K562 (cell line): ENCODE measurements around the gene LMNTD2. TPM values are rescaled to one million over a fixed set of nuclear protein-coding genes. Genes with fewer than 3 reads are reported as not detected.

ENCODE experiments used
- BCOR ChIP-seq: fragments of 450-650 bp; IDR thresholded peaks from 2 replicates; pipeline ENCODE4 v1.6.1; 2016
- CHD4 ChIP-seq: fragments of 200-600 bp; sonication (generic); IDR thresholded peaks from 3 replicates; pipeline ENCODE4 v1.6.1; 2012; ENCODE audit warnings: low read depth, mild to moderate bottlenecking, mixed read lengths, low read length, inconsistent platforms; ENCODE audit not compliant: insufficient read depth, insufficient replicate concordance, poor library complexity, severe bottlenecking
- EHMT2 ChIP-seq: fragments of 450-650 bp; IDR thresholded peaks from 2 replicates; pipeline ENCODE4 v1.6.1; 2018; ENCODE audit warnings: antibody characterized with exemption
- FOS ChIP-seq: IDR thresholded peaks from 3 replicates; pipeline ENCODE4 v1.6.1; 2011; ENCODE audit not compliant: insufficient read length; ENCODE audit errors: extremely low read depth
- FOXJ2 ChIP-seq: fragments of 200-800 bp; sonication (Bioruptor generic); IDR thresholded peaks from 2 replicates; pipeline ENCODE4 v1.6.1; 2016; ENCODE audit warnings: missing genetic modification characterization, missing compliant biosample characterization
- FOXP1 ChIP-seq: sonication (generic); formaldehyde crosslinking; IDR thresholded peaks from 2 replicates; pipeline ENCODE4 v1.8.0; 2022; ENCODE audit warnings: mild to moderate bottlenecking, missing genetic modification reagents
- GATAD2A ChIP-seq: fragments of 450-650 bp; IDR thresholded peaks from 2 replicates; pipeline ENCODE4 v1.6.1; 2017
- HMG20B ChIP-seq: fragments of 250-450 bp; sonication (Bioruptor Pico); IDR thresholded peaks from 2 replicates; pipeline ENCODE4 v1.5.0; 2021; ENCODE audit warnings: mild to moderate bottlenecking
- IRF2 ChIP-seq: sonication (generic); formaldehyde crosslinking; IDR thresholded peaks from 2 replicates; pipeline ENCODE4 v1.8.1; 2022; ENCODE audit warnings: mild to moderate bottlenecking, missing genetic modification reagents
- KLF10 ChIP-seq: fragments of 250-450 bp; sonication (Bioruptor Pico); IDR thresholded peaks from 2 replicates; pipeline ENCODE4 v1.6.1; 2021; ENCODE audit warnings: matching md5 sums
- MTA2 ChIP-seq: fragments of 450-650 bp; IDR thresholded peaks from 2 replicates; pipeline ENCODE4 v1.6.1; 2016; ENCODE audit warnings: low read depth
- RERE ChIP-seq: sonication (generic); formaldehyde crosslinking; IDR thresholded peaks from 2 replicates; pipeline ENCODE4 v1.8.0; 2023; ENCODE audit warnings: missing genetic modification reagents, mild to moderate bottlenecking, borderline replicate concordance
- SMC3 ChIP-seq: conservative IDR thresholded peaks from 2 replicates; pipeline ENCODE4 v1.6.1; 2011; ENCODE audit warnings: low read depth, low read length, improper control_type of control experiment; ENCODE audit not compliant: insufficient read depth
- TRIM25 ChIP-seq: fragments of 450-650 bp; IDR thresholded peaks from 2 replicates; pipeline ENCODE4 v1.7.0; 2016; ENCODE audit warnings: borderline replicate concordance
- ZNF124 ChIP-seq: sonication (generic); formaldehyde crosslinking; IDR thresholded peaks from 2 replicates; pipeline ENCODE4 v1.8.1; 2022; ENCODE audit warnings: missing genetic modification reagents
- ZNF592 ChIP-seq: fragments of 450-650 bp; IDR thresholded peaks from 2 replicates; pipeline ENCODE4 v1.6.1; 2017; ENCODE audit warnings: antibody characterized with exemption, mild to moderate bottlenecking
- ZNF695 ChIP-seq: fragments of 450-650 bp; formaldehyde crosslinking; IDR thresholded peaks from 2 replicates; pipeline ENCODE4 v1.4.0; 2020; ENCODE audit warnings: mild to moderate bottlenecking, moderate library complexity
- polyA plus RNA-seq, 8 experiments: library from polyadenylated mRNA; depleted of rRNA in 4 of 8; stranded (reverse) in 5 of 8; unstranded in 3 of 8; fragments of >200 nt; fragmentation: Nextera tagmentation in 2 of 8; fragmentation: Illumina TruSeq in 1 of 8; extraction: Ambion mirVana in 2 of 8; extraction: Trizol in 1 of 8; gene quantifications; 2 replicates each; pipeline versions ENCODE4 v1.2.1 to v1.2.3, GENCODE V29; 2011 to 2014; ENCODE audit warnings: inconsistent platforms in 1 of 8, missing spikeins in 1 of 8
- total RNA-seq, 7 experiments: library from RNA; depleted of rRNA in 6 of 7; stranded (reverse); fragments of >200 nt in 6 of 7; fragmentation: Illumina TruSeq in 2 of 7; extraction: Trizol in 2 of 7; gene quantifications; 2 replicates each; pipeline versions ENCODE4 v1.2.1 to v1.2.3, GENCODE V29; 2011 to 2021; ENCODE audit warnings: low replicate concordance in 1 of 7

LMNTD2 gene
- total and polyA plus RNA-seq, 9 of the 15 experiments (the other 6 are each of a cell fraction or from before 2014, with no cell fraction given), result 0.48 to 4.2 (median 1.5) TPM; not detected in 3

- peak; percentile 82 for TF ChIP-seq ZNF592
- TF ChIP-seq SMC3, result no peak
- no peak for TF ChIP-seq EHMT2
- TF ChIP-seq TRIM25, result no peak
- TF ChIP-seq FOS, result no peak
- no peak for TF ChIP-seq ZNF695 (CRISPR knock-in tag)
- TF ChIP-seq FOXP1 (CRISPR knock-in tag), result 0 out of 2 replicates have a peak, but pooled peaks have one; percentile 53
- TF ChIP-seq HMG20B (CRISPR knock-in tag), result no peak
- TF ChIP-seq RERE (CRISPR knock-in tag), result no peak
- peak; percentile 49; the same call in 1 of the 2 replicates for TF ChIP-seq FOXJ2
- TF ChIP-seq CHD4, result no peak
- no peak for TF ChIP-seq MTA2
- no peak for TF ChIP-seq BCOR
- TF ChIP-seq KLF10 (CRISPR knock-in tag), result no peak
- peak; percentile 75; the same call in 1 of the 2 replicates for TF ChIP-seq GATAD2A
- TF ChIP-seq ZNF124 (CRISPR knock-in tag), result peak; percentile 72; the same call in 1 of the 2 replicates
- TF ChIP-seq IRF2 (CRISPR knock-in tag), result peak; percentile 60; the same call in 1 of the 2 replicates
Observed at GRCh38 chr11:536841-537621, 23.5 kb downstream of the LMNTD2 start, which contains the start of gene LRRC56 (continued).
